Ureter (tissue), 1 donor: Measurements from ENCODE around the gene GHDC. TPM values are rescaled to one million over a fixed set of nuclear protein-coding genes. Genes with fewer than 3 reads are reported as not detected.
"Not testable (repeated sequence)": the region's sequence is repeated elsewhere in the genome, so short reads cannot be mapped to it uniquely, and the experiment has no call there.

ENCODE experiments used
- DNase-seq: peaks from one replicate; pipeline ENCODE4 v3.0.0-alpha.2; 2020; ENCODE audit warnings: low spot score
- total RNA-seq: library from RNA; stranded (reverse); gene quantifications from one replicate; pipeline ENCODE4 v1.2.4, GENCODE V29; 2023
- donor health status: DM: yes; HTN: yes; CAD: no.

Gene GHDC, protein sequence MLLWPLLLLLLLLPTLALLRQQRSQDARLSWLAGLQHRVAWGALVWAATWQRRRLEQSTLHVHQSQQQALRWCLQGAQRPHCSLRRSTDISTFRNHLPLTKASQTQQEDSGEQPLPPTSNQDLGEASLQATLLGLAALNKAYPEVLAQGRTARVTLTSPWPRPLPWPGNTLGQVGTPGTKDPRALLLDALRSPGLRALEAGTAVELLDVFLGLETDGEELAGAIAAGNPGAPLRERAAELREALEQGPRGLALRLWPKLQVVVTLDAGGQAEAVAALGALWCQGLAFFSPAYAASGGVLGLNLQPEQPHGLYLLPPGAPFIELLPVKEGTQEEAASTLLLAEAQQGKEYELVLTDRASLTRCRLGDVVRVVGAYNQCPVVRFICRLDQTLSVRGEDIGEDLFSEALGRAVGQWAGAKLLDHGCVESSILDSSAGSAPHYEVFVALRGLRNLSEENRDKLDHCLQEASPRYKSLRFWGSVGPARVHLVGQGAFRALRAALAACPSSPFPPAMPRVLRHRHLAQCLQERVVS
- total RNA-seq: 26.2 TPM

DNA sequence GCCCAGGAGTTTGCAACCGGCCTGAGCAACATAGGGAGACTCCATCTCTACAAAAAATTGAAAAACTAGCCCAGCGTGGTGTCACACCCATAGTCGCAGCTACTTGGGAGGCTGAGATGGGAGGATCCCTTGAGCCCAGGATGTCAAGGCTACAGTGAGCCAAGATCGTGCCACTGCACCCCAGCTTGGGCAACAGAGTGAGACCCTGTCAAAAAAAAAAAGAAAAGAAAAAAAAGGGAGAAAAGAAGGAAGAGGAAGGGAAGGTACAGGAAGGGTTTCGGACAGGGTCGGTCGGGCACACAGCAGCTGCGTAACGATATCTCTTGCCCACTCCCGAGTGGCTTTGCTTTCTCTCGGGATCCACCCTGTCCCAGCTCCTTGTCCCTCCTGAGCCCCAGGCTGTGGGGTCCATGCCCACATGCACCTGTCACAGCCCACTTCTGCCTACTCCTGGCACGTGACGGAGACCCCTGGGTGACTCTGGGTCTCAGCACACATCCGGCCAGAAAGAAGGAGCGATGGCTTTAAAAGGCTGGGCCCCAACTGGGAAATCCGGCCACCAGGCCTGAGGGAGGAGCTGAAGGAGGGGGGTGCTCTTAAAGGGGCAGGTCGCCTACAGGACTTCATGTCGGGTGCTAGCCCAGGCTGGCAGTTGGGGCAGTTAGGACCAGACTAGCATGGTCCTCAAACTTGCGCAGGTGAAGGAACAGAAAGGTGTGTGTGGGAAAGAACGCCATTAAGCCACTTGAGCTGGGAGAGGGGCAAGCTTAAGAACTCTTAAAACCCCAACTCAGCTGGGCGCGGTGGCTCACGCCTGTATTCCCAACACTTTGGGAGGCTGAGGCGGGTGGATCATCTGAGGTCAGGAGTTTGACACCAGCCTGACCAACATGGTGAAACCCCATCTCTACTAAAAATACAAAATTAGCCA is at the start of gene GHDC:
TSS of gene GHDC (minus strand) at position 526 of the 931 bp plus-strand sequence. CDS start 913 bp downstream, outside the sequence.
- DNase-seq: peak; percentile 87

DNA sequence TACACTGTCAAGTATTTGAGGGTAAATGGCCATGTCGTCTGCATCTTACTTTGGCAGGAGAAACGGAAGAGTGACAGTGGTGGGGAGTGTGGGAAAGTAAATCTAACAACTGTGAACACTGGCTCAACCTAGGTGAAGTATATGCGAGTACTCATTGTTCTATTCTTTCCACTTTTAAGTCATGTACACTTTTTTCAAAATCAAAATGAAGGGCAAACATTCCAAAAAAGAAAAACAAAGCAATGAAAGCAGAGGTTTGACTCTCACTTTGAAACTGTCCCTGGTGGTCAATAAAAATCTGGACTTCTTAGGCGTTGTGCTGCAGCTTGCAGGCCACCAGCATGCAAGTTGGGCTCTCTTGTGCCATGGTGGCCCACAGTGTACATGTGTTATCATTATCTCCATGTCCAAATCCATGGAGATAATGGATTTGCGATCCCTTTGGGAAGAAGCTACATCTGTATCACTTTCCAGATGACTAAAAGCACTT is 49.2 kb upstream of the GHDC start:
- DNase-seq: no peak

DNA sequence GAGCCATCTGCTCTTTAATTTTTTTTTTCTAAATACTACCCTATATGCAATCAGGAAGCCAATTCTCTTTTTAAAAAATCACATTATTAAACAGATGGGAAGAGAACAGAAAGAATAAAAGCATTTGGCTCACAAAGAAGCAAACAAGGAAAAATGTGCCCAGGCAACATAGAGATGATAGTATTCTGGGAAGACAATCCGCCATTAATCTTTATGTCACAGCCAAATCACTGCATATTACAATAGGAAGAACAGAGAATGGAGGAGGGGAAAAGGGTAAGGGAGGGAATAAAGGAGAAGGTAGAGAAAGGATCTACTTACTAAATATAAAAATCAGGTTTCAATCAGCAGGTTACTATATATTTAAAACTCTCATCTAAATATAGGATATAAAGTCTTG is 47.6 kb upstream of the GHDC start:
- no peak for DNase-seq

DNA sequence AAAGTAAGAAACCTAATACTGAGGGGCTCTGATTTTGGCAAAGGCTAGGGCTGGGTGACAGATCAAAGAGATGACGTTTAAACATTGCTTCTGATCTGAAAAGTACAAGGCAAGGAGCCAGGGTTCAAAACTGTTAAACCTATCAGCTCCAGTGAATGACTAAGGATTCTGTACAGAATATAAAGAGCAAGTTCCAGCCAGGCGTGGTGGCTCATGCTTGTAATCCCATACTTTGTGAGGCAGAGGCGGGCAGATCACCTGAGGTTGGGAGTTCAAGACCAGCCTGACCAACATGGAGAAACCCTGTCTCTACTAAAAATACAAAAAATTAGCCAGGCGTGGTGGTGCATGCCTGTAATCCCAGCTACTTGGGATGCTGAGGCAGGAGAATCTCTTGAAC is 46.6 kb upstream of the GHDC start:
- peak; percentile 4 for DNase-seq

DNA sequence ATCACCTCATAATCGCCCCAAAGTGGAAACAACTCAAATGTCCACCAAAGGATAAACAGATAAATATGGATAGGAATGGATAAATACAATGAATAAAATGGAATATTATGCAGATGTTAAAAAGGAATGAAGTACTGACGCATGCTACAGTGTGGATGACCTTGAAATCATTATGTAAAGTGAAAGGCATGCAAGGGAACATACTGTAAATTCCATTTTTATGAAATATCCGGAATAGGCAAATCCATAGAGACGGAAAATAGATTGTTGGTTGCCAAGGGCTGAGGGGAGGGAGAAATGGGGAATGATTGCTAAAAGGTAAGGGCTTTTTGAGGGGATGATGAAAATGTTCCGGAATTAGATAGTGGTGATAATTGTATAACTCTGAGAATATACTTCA is 45.9 kb upstream of the GHDC start:
- DNase-seq: no peak

DNA sequence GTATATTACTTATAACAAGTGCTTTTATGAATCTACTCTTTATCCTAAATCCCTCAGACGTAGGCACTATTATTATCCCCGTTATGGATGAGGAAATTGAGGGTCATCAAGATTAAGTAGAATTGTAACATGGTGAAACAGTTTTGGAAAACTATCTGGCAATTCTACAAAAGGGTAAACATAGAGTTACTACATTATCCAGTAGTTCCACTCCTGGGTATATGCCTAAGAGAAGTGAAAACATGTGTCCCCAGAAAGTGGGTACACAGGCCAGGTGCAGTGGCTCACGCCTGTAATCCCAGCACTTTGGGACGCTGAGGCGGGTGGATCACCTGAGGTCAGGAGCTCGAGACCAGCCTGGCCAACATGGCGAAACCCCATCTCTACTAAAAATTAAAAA is 45.3 kb upstream of the GHDC start:
- DNase-seq: not testable (repeated sequence)

DNA sequence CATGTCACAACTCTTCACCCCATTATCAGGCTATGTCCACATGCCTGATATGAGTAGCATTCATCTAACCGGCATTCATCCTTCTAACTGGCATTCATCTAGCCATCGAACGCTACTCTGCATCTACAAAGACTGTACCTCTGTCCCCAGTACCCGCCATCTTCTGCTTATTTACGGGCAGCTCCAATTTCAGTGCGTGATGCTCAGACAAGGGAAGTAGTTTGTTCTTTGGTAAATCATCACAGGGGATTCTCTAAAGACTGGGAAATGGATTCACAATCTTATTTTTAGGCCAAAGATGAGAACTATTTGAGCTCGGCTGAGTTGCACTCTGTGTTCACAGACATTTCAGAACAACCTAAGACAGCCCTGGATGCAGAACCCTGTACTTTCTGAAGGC is 42.5 kb upstream of the GHDC start:
- no peak for DNase-seq

DNA sequence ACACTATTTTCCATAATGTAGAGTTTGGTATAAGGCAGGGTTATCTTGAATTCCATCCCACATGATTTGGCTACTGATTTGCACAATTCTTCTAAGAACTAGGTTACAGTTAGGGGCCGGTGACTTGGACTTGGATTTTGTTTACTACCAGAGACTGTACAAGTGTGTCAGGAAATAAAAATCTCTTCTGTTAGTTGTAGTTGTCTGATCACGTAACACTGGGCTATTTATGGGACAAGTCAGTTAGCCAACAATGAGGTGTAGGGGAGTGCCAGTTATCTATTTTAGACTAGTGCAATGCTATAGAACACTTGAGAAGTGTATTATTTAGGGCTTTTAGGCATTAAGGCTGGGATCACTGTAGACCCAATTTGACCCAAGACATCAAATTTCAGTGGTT is 39.7 kb upstream of the GHDC start:
- no peak for DNase-seq

DNA sequence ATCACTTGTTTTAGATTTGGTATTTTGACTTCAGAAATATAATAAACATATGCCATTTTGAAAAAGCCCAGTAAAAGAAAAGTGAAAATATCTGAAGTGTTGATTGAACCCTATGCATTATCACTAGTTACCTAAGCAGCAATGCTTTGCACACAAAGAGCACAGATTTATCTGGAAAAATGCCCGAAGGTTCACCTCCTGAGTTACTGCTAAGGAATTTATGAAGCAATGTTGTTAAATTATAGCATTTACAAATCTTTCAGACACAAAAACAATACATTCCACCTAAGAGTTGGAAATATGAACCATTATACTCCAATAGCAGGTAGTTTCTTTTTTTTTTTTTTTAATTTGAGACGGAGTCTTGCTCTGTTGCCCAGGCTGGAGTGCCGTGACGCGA is 38.9 kb upstream of the GHDC start:
- DNase-seq: no peak

DNA sequence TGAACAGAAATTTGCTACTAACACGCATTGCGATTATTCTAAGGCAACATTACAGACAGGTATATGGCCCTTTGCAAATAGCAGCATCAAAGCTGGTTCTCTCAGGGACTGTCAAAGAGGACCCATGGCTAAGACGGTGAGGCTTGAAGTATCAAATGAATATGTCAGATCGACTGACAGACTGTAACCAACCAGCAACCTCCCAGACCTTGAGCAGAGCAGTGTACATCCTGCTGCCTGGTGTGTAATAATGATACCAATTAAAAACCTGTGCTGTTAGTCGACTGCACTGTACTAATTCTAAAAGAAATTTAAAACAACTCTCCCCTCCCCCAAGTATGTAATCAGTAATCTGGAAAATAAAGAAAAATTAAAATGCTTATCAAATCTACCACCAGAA is 35.9 kb upstream of the GHDC start:
- DNase-seq: no peak

DNA sequence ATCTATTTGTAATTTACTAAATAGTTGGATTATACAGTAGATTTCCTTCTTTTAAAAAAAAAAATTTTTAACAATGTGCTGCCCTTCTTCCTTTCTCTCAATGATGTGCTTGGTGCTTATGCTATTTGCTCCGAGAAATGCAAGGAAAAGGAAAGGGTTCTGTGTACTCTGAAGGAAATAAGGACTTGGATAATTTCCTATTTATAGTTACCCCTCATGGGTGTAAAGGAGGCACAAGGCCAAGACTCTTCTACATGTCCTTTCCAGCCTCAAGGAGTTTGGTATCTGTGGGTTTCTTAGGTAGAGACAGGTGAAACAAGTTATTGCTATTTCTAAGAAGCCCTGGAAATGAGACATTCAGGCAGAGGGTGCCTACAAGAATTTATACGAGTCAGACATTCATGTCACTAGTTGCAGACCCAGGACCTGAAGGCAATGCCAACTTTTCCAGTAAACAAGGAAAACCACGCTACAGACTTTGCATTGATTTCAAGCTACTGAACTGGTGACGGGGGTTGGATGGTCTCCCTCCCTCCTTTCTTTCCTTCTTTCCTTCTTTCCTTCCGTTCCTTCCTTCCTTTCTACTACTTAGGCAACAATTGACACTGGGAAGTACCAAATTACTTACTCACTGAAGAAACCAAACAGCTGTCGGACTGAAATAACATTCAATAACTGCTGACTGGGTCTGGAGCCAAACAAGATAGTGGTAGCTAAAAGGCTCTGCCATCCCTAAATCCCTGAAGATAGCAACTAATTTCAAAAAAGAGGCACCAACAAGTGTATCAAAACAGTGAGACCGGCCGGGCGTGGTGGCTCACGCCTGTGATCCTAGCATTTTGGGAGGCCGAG is 33.8 kb upstream of the GHDC start:
- DNase-seq: no peak

DNA sequence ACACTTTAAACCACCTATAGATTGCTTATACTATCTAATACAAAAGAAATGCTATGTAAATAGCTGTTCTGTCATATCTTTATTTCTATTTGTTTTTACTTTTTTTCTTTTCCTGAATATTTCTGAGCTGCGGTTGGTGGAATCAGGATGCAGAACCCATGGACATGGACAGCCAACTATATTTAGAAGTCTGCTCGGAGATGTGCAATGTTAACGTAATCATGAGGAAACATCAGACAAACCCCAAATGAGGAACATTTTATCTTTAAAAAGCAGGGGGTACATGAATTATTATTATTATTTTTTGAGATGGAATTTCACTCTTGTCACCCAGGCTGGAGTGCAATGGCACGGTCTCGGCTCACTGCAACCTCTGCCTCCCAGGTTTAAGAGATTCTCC is 31.4 kb upstream of the GHDC start:
- no peak for DNase-seq

DNA sequence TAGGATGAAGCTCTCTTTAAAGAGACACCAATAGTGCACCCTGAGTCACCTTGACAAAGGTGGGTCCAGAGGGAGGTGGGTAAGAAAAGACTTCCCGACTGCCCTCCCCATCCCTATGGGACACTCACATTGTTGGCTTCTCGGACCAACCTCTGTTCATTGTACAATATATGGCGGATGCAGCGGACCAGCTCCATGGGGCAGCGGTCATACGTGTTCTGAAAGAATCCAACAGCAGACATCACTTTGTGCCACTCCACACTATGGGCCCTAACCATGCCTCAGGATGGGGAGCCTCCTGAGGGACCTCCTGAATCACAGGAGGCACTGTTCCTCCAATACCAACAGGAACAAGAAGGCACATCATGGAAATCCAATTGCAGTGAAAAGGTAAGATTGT is 30.4 kb upstream of the GHDC start:
- no peak for DNase-seq

DNA sequence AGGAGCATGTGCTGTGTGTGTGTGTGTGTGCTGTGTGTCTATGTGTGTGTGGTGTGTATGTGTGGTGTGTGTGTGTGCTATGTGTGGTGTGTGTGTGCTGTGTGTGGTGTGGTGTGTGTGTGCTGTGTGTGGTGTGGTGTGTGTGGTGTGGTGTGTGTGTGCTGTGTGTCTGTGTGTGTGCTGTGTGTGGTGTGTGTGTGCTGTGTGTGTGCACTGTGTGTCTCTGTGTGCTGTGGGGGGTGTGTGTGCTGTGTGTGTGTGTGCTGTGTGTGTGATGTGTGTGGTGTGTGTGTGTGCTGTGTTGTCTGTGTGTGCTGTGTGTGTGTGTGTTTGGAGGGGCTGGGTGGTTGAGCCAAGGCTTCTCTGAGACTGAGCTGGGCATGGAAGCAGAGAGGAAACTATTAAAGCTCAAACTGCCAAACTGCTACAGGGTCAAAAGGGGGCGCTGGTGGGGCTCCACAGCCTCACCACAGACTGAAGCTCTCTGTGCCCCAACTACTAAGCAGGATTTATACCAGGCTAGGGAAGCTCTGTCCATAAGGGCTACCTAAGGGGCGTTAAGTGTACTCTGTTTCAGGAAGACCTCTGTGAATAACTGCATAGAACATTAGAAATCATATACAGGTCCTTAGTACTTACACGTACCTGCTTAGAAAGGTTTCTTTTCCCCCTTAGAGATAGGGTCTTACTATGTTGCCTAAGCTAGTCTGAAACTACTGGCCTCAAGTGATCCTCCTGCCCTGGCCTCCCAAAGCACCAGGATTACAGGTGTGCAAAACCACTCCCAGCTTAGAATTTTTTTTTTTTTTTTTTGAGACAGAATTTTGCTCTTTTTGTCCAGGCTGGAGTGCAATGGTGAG is 27.8 kb upstream of the GHDC start:
- DNase-seq: no peak

DNA sequence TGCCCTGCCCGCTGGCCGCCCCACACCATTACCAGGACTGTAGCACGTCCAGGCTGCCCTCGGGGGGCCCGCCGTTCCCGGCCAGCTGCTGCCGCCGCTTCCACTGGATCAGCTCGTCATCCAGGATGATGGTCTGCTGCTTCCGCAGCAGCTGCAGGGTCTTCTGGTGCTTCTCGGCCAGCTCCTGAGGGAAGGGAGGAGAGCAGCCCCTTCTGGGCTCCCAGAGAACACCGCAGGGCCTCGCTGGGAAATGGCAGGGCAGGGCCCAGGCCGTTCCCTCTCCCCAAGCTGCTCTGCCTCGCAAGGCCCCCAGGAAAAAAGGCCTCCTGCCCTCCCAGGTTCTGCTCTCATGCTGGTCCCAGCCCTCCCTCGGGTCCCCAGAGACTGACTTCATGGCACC is 25.0 kb upstream of the GHDC start:
- not testable (repeated sequence) for DNase-seq

DNA sequence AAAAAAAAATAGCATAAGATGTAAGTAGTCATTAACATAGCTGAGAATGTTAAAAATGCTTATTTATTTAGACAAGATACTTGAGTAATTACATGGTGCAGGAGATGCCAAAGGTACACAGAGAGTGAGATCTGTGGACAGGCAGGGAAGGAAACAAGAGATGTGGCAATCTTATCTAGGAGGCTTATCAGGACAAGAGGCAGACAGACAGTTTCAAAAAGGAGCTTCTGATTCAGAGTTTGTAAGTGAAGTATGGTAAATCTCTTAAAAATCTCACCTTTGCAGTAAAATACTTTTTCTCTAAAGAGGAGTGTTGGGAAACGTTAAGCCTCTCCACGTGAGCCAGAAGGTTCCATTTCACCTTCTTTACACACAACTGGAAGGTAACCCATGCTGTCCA is 19.9 kb upstream of the GHDC start:
- no peak for DNase-seq

DNA sequence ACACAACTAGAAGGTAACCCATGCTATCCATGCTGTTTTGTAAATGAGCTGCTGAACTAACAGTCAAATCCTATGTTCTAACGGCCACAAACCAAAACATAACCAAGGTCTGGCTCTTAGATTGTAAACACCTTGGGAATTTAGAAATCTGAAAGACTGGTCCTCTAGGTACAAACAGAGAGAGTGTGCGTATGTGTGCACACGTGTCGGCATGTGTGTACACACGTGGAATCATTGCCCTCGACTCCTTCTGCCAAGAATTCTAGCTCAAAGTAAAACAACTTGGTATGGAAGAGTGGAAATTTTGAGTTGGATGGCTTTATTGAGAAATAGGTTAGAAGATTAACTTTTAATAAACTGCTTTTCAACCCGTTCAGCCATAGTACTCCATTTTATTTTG is 18.1 kb upstream of the GHDC start:
- DNase-seq: no peak

DNA sequence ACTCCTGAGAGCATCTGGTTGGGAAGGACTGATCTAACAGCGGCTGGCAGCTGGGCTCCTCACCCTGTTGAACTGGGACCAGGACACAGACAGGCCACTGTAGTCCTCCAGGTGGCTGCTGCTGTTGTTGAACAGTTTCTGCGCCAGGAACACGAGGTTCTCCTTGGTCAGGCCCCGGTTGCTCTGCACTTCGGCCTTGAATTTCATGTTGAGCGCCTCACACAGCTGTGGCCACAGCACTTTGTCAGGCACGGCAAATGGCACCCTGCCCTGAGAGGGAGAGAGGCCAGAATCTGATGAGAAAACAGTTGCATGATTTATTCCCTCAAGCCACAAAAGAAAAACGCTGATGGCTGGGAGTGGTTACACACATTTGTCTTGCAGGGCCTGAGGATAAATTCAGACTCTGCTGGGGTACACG is 17.6 kb upstream of the GHDC start:
- peak; percentile 65 for DNase-seq

DNA sequence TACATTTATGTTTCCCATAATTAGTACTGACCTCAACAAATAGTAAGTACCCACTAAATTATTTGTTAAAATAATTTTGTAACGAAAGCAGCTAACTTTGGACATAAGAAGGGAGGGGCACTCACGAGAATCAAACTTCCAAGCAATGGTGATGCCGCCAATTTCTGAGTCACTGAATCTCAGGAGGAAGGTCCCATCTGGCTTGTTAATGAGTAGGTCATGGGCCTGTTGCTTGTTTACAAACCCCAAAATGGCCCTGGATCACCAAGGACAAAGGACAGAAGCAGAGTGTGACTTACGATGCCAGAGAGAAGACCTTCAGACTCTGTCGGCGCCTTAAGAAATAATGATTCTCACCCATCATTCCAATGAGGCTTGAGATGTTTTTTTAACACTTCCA is 15.8 kb upstream of the GHDC start:
- no peak for DNase-seq

DNA sequence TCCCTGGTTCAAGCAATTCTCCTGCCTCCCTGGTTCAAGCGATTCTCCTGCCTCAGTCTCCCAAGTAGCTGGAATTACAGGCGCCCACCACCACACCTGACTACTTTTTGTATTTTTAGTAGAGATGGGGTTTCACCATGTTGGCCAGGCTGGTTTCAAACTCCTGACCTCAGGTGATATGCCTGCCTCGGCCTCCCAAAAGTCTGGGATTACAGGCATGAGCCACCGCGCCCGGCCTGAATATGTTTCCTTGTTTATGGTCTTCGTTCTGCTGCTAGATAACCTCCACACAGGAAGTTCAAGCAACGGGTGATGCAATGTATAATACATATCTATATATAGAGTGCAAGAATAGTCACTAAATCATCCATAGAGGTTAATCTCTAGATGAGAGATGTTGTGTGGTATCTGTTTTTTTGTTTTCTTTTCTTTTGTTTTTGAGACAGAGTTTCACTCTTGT is 11.9 kb upstream of the GHDC start:
- not testable (repeated sequence) for DNase-seq
